CD14-positive monocyte (primary cell): ENCODE data around the gene SLC43A2. TPM values are rescaled to one million over a fixed set of nuclear protein-coding genes. Genes with fewer than 3 reads are reported as not detected.

Source experiments
- DNase-seq, 3 donors: peaks; one replicate each; pipeline ENCODE4 v3.0.0-alpha.2; 2011 to 2022
- H2AFZ ChIP-seq: 2 replicates; pipeline ENCODE4 v1.6.0; 2012; ENCODE audit warnings: mild to moderate bottlenecking, low read depth, low read length, inconsistent platforms; ENCODE audit not compliant: insufficient read depth, poor library complexity, severe bottlenecking
- H3K27ac ChIP-seq, 2 donors: 1 replicate in 1 of 2; 2 replicates in 1 of 2; pipeline ENCODE4 v1.5.1; 2012 to 2013; ENCODE audit warnings: low read length in 2 of 2, control low read depth in 1 of 2, inconsistent platforms in 1 of 2, low read depth in 1 of 2, mild to moderate bottlenecking in 1 of 2
- H3K27me3 ChIP-seq, 2 donors: one replicate each; pipeline versions ENCODE4 v1.6.0 to v1.6.1; 2011 to 2013; ENCODE audit warnings: low read length in 2 of 2; ENCODE audit not compliant: control insufficient read depth in 2 of 2, insufficient read depth in 2 of 2
- H3K36me3 ChIP-seq, 2 donors: replicated peaks in 1 of 2; 1 replicate in 1 of 2; 2 replicates in 1 of 2; pipeline versions ENCODE4 v1.5.1 to v1.6.1; 2012 to 2013; ENCODE audit warnings: low read length in 2 of 2, control low read depth in 1 of 2, inconsistent platforms in 1 of 2, mild to moderate bottlenecking in 1 of 2; ENCODE audit not compliant: insufficient read depth in 2 of 2, control insufficient read depth in 1 of 2
- H3K4me1 ChIP-seq, 2 donors: 1 replicate in 1 of 2; 2 replicates in 1 of 2; pipeline versions ENCODE4 v1.5.1 to v1.6.1; 2012 to 2013; ENCODE audit warnings: low read length in 2 of 2, control low read depth in 1 of 2, inconsistent platforms in 1 of 2, mild to moderate bottlenecking in 1 of 2, moderate library complexity in 1 of 2; ENCODE audit not compliant: insufficient read depth in 2 of 2, control insufficient read depth in 1 of 2
- H3K4me2 ChIP-seq: replicated peaks from 2 replicates; pipeline ENCODE3; 2012; ENCODE audit warnings: low read length, moderate library complexity, mild to moderate bottlenecking; ENCODE audit not compliant: poor library complexity, severe bottlenecking; ENCODE audit errors: extremely low read depth
- H3K4me3 ChIP-seq, 3 experiments: fragments of 200-600 bp in 1 of 3; sonication (generic) in 1 of 3; replicated peaks in 1 of 3; 1 replicate in 2 of 3; 2 replicates in 1 of 3; pipeline ENCODE4 v1.5.1; 2011 to 2013; ENCODE audit warnings: low read length in 3 of 3, mild to moderate bottlenecking in 3 of 3, control low read depth in 2 of 3, low read depth in 2 of 3, inconsistent platforms in 1 of 3, moderate library complexity in 1 of 3
- H3K79me2 ChIP-seq: 2 replicates; pipeline ENCODE4 v1.6.0; 2012; ENCODE audit warnings: mild to moderate bottlenecking, control low read depth, inconsistent platforms, low read length, moderate library complexity; ENCODE audit not compliant: insufficient read depth
- H3K9ac ChIP-seq: 2 replicates; pipeline ENCODE4 v1.6.0; 2017; ENCODE audit warnings: low read length, mild to moderate bottlenecking; ENCODE audit not compliant: insufficient read depth, poor library complexity, severe bottlenecking
- H3K9me3 ChIP-seq, 2 donors: replicated peaks in 1 of 2; 1 replicate in 1 of 2; 2 replicates in 1 of 2; pipeline versions ENCODE4 v1.5.1 to v1.6.1; 2012 to 2013; ENCODE audit warnings: low read length in 2 of 2, control low read depth in 1 of 2; ENCODE audit not compliant: control insufficient read depth in 1 of 2, insufficient read depth in 1 of 2
- H4K20me1 ChIP-seq: 2 replicates; pipeline ENCODE4 v1.6.0; 2012; ENCODE audit warnings: mild to moderate bottlenecking, low read length, control low read depth, moderate library complexity; ENCODE audit not compliant: insufficient read depth
- H3K27ac Mint-ChIP-seq, 7 donors: one replicate each; pipeline ENCODE4 v1.8.0; 2020; ENCODE audit warnings: mild to moderate bottlenecking in 7 of 7, mixed read lengths in 7 of 7, moderate library complexity in 6 of 7, inconsistent platforms in 2 of 7
- H3K27me3 Mint-ChIP-seq, 3 donors: one replicate each; pipeline ENCODE4 v1.8.0; 2021 to 2022; ENCODE audit warnings: low read depth in 3 of 3, mild to moderate bottlenecking in 3 of 3, mixed read lengths in 3 of 3, moderate library complexity in 3 of 3, inconsistent platforms in 1 of 3
- H3K36me3 Mint-ChIP-seq, 2 donors: one replicate each; pipeline ENCODE4 v1.8.0; 2020; ENCODE audit warnings: mixed read lengths in 2 of 2, inconsistent platforms in 1 of 2, mild to moderate bottlenecking in 1 of 2
- H3K4me1 Mint-ChIP-seq: one replicate; pipeline ENCODE4 v1.8.0; 2020; ENCODE audit warnings: mild to moderate bottlenecking, mixed read lengths
- H3K4me3 Mint-ChIP-seq, 2 donors: one replicate each; pipeline ENCODE4 v1.8.0; 2020; ENCODE audit warnings: mild to moderate bottlenecking in 2 of 2, mixed read lengths in 2 of 2, moderate library complexity in 1 of 2
- H3K9me3 Mint-ChIP-seq, 7 donors: one replicate each; pipeline ENCODE4 v1.8.0; 2020 to 2022; ENCODE audit warnings: mixed read lengths in 7 of 7, mild to moderate bottlenecking in 6 of 7, moderate library complexity in 6 of 7, inconsistent platforms in 2 of 7
- CTCF ChIP-seq: fragments of 200-600 bp; IDR thresholded peaks from one replicate; pipeline ENCODE4 v1.8.0; 2022; ENCODE audit warnings: antibody characterized with exemption, mild to moderate bottlenecking
- WGBS: methylation state at CpG from one replicate; pipeline ENCODE4 v1.1.5; 2013; ENCODE audit warnings: missing lambda C conversion rate; ENCODE audit not compliant: insufficient coverage; 5-methylcytosine and 5-hydroxymethylcytosine counted together
- intact Hi-C, 2 donors: fragments of 100-400 bp; cut with micrococcal nuclease; formaldehyde crosslinking; loops; one replicate each; pipeline versions ENCODE4 v1.15.0 to v1.15.1; 2023
- polyA plus RNA-seq, 3 donors: library from polyadenylated mRNA; depleted of rRNA in 1 of 3; unstranded in 2 of 3; stranded (reverse) in 1 of 3; fragments of 300-500 nt in 2 of 3; fragments of >200 nt in 1 of 3; fragmentation: Illumina TruSeq in 2 of 3; gene quantifications; 1 replicate in 2 of 3; 2 replicates in 1 of 3; pipeline ENCODE4 v1.2.3, GENCODE V29; 2012 to 2021

The SLC43A2 gene
- polyA plus RNA-seq, 3 donors = 115 to 151 (median 117) TPM

- Mint-ChIP-seq H3K9me3 (peaks cover 0 to 3% (median 0%) of the 10 kb centered on the region in 7 donors), H3K36me3 (peaks cover 33 to 39% of the 10 kb centered on the region in 2 donors), H3K27ac (peak overlapping the region in 4 of 7 donors; percentile 54 to 83 (median 80)), H3K4me3 (peak overlapping the region; percentile 91), H3K27me3 (peaks cover 7 to 20% (median 14%) of the 10 kb centered on the region in 3 donors), H3K4me1 (peaks cover 59% of the 10 kb centered on the region)
- DNase-seq = no peak
- peak overlapping the region in 1 of 3 experiments; percentile 84 for H3K4me3 ChIP-seq
- no peak overlapping the region for H3K9ac ChIP-seq
- 90% methylated on average over 5 of the region's 7 CpGs for WGBS
- H3K4me1 ChIP-seq = peaks cover 31 to 48% of the 10 kb centered on the region in 2 donors
- peak overlapping the region; percentile 75 for H3K4me2 ChIP-seq
- no peak for TF ChIP-seq CTCF
- H3K36me3 ChIP-seq = peaks cover 4 to 15% of the 10 kb centered on the region in 2 donors
- no peak overlapping the region for H2AFZ ChIP-seq
- no peaks in the 10 kb centered on the region for H3K27me3 ChIP-seq
- H3K9me3 ChIP-seq = no peaks in the 10 kb centered on the region
- peak overlapping the region in 1 of 2 donors; percentile 66 for H3K27ac ChIP-seq
- intact Hi-C loops = loop anchor here in 1 of 2 donors (5.0 kb wide), 1 partner anchor 44 kb away; the partner anchor contains the start of gene INPP5K
- peaks cover 53% of the 10 kb centered on the region for H3K79me2 ChIP-seq
- H4K20me1 ChIP-seq = peaks cover 61% of the 10 kb centered on the region
Measured at GRCh38 chr17:1560858-1561355, 67.7 kb downstream of the SLC43A2 start.

DNA sequence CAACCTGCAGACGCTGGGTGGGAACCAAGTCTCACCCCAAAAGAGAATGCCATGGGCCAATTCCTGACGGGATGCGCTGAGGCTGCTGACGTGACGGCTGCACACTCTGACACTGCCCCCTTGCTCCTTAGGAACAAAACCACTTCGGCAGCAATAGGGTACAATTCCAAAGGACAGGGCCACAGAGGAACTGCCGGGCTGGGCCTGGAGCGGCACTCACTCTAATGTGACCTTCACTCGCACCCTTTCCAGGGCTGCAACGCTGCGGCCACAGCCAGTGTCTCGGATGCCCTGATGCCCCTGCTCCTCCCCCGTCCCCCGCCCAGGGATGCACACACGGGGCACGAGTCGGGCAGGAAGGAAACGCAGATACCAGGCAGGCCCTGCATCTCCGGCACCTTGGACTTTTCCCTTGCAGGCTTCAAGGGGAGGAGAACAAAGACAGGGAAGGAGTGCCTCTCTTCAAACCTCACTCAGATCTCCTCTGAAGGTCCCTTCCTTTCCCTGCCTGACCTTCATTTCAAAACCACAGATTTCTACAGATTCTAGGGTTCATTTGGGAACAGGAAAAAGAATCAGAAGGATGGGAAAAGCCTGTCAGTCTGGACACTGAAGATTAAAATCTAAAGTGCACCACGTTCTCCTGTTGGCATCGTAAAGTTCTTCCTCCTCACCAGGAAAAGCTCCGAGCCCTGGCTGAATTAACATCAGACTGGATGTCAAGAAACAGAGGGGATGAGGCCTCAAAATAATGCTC, 68.4 kb downstream of the SLC43A2 start:
- Histone ChIP-seq H3K36me3 (peaks cover 4 to 15% of the 10 kb centered on the region in 2 donors), H3K9me3 (no peaks in the 10 kb centered on the region), H2AFZ (no peak overlapping the region), H3K4me2 (peak overlapping the region; percentile 75), H3K79me2 (peaks cover 54% of the 10 kb centered on the region), H3K27me3 (no peaks in the 10 kb centered on the region), H3K9ac (no peak overlapping the region), H3K4me1 (peaks cover 34 to 51% of the 10 kb centered on the region in 2 donors), H3K4me3 (no peak overlapping the region), H4K20me1 (peaks cover 68% of the 10 kb centered on the region), H3K27ac (no peak overlapping the region)
- peak overlapping the region in 1 of 2 donors; percentile 91 for H3K4me3 Mint-ChIP-seq
- WGBS = 93% methylated on average over 20 of the region's 22 CpGs
- no peak for TF ChIP-seq CTCF
- peaks cover 62% of the 10 kb centered on the region for H3K4me1 Mint-ChIP-seq
- H3K27ac Mint-ChIP-seq = peak overlapping the region in 1 of 7 donors; percentile 54
- peaks cover 33 to 40% of the 10 kb centered on the region in 2 donors for H3K36me3 Mint-ChIP-seq
- intact Hi-C loops = loop anchor here in 1 of 2 donors (5.0 kb wide), 1 partner anchor 43 kb away; the partner anchor contains the start of gene INPP5K
- H3K9me3 Mint-ChIP-seq = peaks cover 0 to 2% (median 0%) of the 10 kb centered on the region in 7 donors
- no peak for DNase-seq
- peaks cover 7 to 20% (median 14%) of the 10 kb centered on the region in 3 donors for H3K27me3 Mint-ChIP-seq
